Adrenal gland (tissue), 12 donors: ENCODE results near the gene HOXA3. TPM values are rescaled to one million over a fixed set of nuclear protein-coding genes. Genes with fewer than 3 reads are reported as not detected.

Experiments
- DNase-seq, 7 donors: peaks; one replicate each; pipeline ENCODE4 v3.0.0-alpha.2; 2019 to 2020
- H3K27ac ChIP-seq, 5 donors: fragments of 200-600 bp; sonication (generic) in 4 of 5; 1 replicate in 3 of 5; 2 replicates in 2 of 5; pipeline versions ENCODE4 v1.5.1 to v1.8.0; 2016 to 2020; ENCODE audit warnings: mild to moderate bottlenecking in 1 of 5
- H3K27me3 ChIP-seq: fragments of 200-600 bp; 2 replicates; pipeline ENCODE4 v1.8.0; 2021
- H3K36me3 ChIP-seq, 2 donors: fragments of 200-600 bp; replicated peaks in 1 of 2; 1 replicate in 1 of 2; 2 replicates in 1 of 2; pipeline versions ENCODE4 v1.5.1 to v1.8.0; 2018 to 2022
- H3K4me1 ChIP-seq, 2 donors: fragments of 200-600 bp; replicated peaks in 1 of 2; 1 replicate in 1 of 2; 2 replicates in 1 of 2; pipeline versions ENCODE4 v1.5.1 to v1.8.0; 2018 to 2021
- H3K4me3 ChIP-seq, 4 donors: fragments of 200-600 bp; sonication (generic) in 3 of 4; one replicate each; pipeline ENCODE4 v1.5.1; 2016 to 2018
- H3K9me3 ChIP-seq, 3 donors: fragments of 200-600 bp; sonication (generic) in 1 of 3; replicated peaks in 1 of 3; 1 replicate in 2 of 3; 2 replicates in 1 of 3; pipeline versions ENCODE4 v1.5.1 to v1.8.0; 2016 to 2021
- POLR2A ChIP-seq, 2 donors: fragments of 450-650 bp; IDR thresholded peaks; one replicate each; pipeline ENCODE4 v1.6.1; 2017; ENCODE audit warnings: antibody characterized with exemption in 2 of 2, mild to moderate bottlenecking in 2 of 2, moderate library complexity in 1 of 2
- WGBS, 4 donors: extraction: QIAGEN DNeasy Blood & Tissue Kit in 2 of 4; methylation state at CpG; one replicate each; pipeline versions ENCODE4 v1.1.5 to v1.1.7; 2013 to 2017; 5-methylcytosine and 5-hydroxymethylcytosine counted together
- intact Hi-C, 2 donors: fragments of 100-400 bp; cut with DNase I; formaldehyde crosslinking; loops; one replicate each; pipeline versions ENCODE4 v1.14.1 to v1.15.0; 2022 to 2023
- polyA plus RNA-seq, 3 donors: library from polyadenylated mRNA; stranded (reverse); fragments of 200-250 nt in 2 of 3; fragments of 350-450 nt in 1 of 3; fragmentation: Illumina TruSeq in 1 of 3; extraction: RNeasy Lipid Tissue Mini Kit (QIAGEN cat#74804) in 1 of 3; gene quantifications; one replicate each; pipeline ENCODE4 v1.2.3, GENCODE V29; 2013 to 2014
- total RNA-seq, 9 donors: library from RNA; depleted of rRNA in 4 of 9; stranded (reverse); fragments of >200 nt in 4 of 9; fragments of 120-200 nt in 1 of 9; fragmentation: NEBNext Ultra II Directional in 1 of 9; extraction: Animal tissue kit (Norgen Biotek cat#: 25700) in 1 of 9; gene quantifications; one replicate each; pipeline versions ENCODE4 v1.1.0 to v1.2.4, GENCODE V29; 2013 to 2023
- TF ChIP-seq, protein P1 (sequence below), 6 experiments: fragments of 450-650 bp in 4 of 6; fragments of 200-600 bp in 2 of 6; sonication (generic) in 1 of 6; IDR thresholded peaks; 1 replicate in 5 of 6; 2 replicates in 1 of 6; pipeline versions ENCODE4 v1.5.1 to v1.8.0; 2016 to 2021; ENCODE audit warnings: antibody characterized with exemption in 6 of 6, mild to moderate bottlenecking in 2 of 6, moderate library complexity in 1 of 6
- donor health status: healthy with polysubstance abuse.
- donor health status: Bipolar disorder and iron deficiency.
- donor health status: DM: yes; HTN: yes; CAD: no.
- donor health status: DM: no; HTN: no; CAD: no.
- donor health status: DM: no; HTN: no; CAD: no.
- donor health status: DM: yes; HTN: yes; CAD: no.

Gene HOXA3
- total and polyA plus RNA-seq, 12 donors: 1.0 to 32.7 (median 3.8) TPM

DNA sequence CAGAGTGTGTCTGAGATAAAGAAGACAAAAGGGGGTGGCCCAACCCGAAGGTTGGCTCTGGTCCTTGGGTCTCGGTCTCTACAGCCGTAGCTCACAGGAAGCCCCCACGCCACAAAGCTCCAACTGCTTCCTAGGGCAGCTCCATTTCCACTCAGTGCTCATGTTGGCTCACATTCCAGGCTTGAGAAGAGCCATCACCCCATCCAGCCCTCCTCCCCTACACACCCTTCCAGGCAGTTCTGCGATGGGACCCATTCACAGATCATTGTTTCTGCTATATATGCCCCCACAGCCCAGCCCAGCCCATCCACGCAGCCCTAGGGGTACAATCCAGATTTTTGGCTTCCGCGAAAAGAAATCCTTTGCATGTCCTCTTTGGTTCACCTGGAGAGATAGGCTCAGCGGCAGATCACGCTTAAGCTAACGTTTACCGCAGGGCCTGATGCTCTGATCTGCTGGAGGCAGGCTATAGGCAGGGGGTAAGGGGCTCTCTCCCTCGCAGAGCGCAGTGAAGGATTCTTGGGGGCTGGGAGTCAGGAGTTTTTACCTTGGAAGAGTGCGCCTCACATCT is 38.9 kb upstream of the HOXA3 start:
- Histone ChIP-seq H3K9me3 (no peaks in the 10 kb centered on the region), H3K27ac (no peak overlapping the region), H3K4me1 (peaks cover 9 to 21% of the 10 kb centered on the region in 2 donors), H3K27me3 (peaks cover 100% of the 10 kb centered on the region), H3K36me3 (no peaks in the 10 kb centered on the region), H3K4me3 (no peak overlapping the region)
- TF ChIP-seq, protein P1, sequence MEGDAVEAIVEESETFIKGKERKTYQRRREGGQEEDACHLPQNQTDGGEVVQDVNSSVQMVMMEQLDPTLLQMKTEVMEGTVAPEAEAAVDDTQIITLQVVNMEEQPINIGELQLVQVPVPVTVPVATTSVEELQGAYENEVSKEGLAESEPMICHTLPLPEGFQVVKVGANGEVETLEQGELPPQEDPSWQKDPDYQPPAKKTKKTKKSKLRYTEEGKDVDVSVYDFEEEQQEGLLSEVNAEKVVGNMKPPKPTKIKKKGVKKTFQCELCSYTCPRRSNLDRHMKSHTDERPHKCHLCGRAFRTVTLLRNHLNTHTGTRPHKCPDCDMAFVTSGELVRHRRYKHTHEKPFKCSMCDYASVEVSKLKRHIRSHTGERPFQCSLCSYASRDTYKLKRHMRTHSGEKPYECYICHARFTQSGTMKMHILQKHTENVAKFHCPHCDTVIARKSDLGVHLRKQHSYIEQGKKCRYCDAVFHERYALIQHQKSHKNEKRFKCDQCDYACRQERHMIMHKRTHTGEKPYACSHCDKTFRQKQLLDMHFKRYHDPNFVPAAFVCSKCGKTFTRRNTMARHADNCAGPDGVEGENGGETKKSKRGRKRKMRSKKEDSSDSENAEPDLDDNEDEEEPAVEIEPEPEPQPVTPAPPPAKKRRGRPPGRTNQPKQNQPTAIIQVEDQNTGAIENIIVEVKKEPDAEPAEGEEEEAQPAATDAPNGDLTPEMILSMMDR (IDR thresholded peaks at IDR 0.05): no peak
- no peak for TF ChIP-seq POLR2A (IDR thresholded peaks at IDR 0.05)
- WGBS, 4 donors: 62 to 69% (median 66%) methylated on average over 15 of the region's 15 CpGs
- DNase-seq: peak in 3 of 7 donors; percentile 4 to 20 (median 12)
- intact Hi-C loops: loop anchor here in 1 of 2 donors (10.0 kb wide), 3 partner anchors 734 to 904 kb away; no protein-coding TSS in a partner anchor

DNA sequence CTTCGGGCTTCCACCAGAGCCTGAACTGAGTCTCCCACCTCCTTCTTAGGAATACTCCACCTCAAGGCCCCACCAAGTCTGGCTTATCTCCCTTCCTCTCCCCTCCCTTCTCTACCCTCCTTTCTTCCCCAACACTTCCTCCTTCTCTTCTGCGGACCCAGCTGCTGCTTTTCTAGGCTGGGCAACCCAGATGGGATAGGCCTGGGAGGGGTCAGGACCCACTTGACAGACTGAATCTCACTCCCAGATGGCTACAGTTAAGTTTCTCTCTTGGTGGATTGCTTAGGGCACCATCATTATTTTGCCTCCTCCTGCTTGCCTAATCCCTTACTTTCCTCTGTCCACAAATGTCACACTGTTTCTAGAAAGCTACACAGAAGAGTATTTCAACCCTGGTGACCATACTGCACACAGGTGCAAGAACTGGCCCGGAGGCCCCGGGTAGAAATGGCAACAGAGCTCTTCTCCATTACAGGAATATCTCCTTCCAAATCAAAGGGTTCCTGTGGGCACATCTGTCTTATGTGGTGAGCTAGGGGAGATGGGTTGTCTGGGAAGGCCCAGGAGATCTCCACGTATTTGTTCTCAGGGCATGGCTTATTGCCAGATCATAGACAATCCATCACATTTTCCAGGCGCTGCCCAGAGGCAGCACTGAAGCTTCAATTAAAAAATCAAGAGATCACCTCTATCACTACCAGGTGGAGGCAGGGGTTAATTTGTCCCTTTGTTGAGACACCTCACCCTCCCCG is 37.8 kb upstream of the HOXA3 start:
- Histone ChIP-seq H3K27ac (no peak overlapping the region), H3K4me3 (no peak overlapping the region), H3K27me3 (peaks cover 100% of the 10 kb centered on the region), H3K4me1 (peaks cover 9 to 21% of the 10 kb centered on the region in 2 donors), H3K36me3 (no peaks in the 10 kb centered on the region), H3K9me3 (no peaks in the 10 kb centered on the region)
- 42 to 62% (median 57%) methylated on average over 7 of the region's 7 CpGs for WGBS, 4 donors
- no peak for TF ChIP-seq POLR2A (IDR thresholded peaks at IDR 0.05)
- TF ChIP-seq, protein P1 (IDR thresholded peaks at IDR 0.05): no peak
- DNase-seq: peak in 3 of 7 donors; percentile 10 to 29 (median 11)
- intact Hi-C loops: loop anchor here (10.0 kb wide), 4 partner anchors 735 to 1315 kb away; no protein-coding TSS in a partner anchor

DNA sequence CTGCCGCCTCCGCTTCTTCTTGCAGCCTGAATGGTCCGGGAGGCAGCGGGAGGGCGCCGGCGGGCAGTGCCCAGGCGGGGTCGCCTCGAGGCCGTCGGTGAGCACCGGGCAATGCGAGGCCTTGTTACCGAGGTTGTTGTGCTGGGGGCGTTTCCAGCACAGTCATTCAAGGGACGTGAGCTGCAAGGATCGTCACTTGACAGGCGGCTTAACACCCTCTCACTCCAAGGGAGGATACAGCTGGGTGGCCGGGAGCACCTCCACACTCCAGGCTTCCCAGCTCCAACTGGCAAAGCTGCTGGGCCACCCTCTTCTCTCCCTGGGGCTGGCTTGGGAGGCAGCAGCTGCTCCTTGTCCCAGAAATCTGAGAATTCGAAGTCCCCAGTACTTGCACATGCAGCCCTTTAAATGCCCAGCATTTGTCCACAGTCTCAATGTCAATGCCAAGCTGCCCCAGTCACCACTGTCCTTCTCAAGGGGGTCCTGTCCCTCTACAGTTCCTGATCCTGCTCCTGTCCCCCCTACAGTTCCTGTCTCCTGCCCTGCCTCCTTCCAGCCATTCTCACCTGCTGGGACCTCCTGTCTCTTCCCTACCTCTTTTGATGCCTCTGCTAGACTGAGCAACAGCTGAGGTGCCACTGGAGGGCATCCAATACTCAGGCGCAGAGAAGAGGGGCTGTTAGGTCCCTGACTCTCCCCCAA is 37.1 kb upstream of the HOXA3 start:
- peaks cover 100% of the 10 kb centered on the region for H3K27me3 ChIP-seq
- intact Hi-C loops: loop anchor here in 1 of 2 donors (10.0 kb wide), 1 partner anchor 1315 kb away; no protein-coding TSS in a partner anchor
- 26 to 65% (median 33%) methylated on average over 5 to 22 of the region's 22 CpGs for WGBS, 4 donors

More for the DNA sequence above, 37.1 kb upstream of the HOXA3 start:
- Histone ChIP-seq H3K36me3 (no peaks in the 10 kb centered on the region), H3K9me3 (no peaks in the 10 kb centered on the region), H3K27ac (no peak overlapping the region), H3K4me1 (peaks cover 12 to 27% of the 10 kb centered on the region in 2 donors), H3K4me3 (no peak overlapping the region)
- TF ChIP-seq POLR2A (IDR thresholded peaks at IDR 0.05): no peak
- TF ChIP-seq, protein P1 (IDR thresholded peaks at IDR 0.05): no peak
- peak in 3 of 7 donors; percentile 12 to 47 (median 13) for DNase-seq
